ENCODE measurements around the gene RUNX1. TPM values are rescaled to one million over a fixed set of nuclear protein-coding genes. Genes with fewer than 3 reads are reported as not detected.

RUNX1 gene
- polyA plus RNA-seq, 1 of the 3 experiments (the other 2 are of a cell fraction) = 17.1 TPM

GRCh38 chr21:35079181-35079580 lies 30.1 kb upstream of the RUNX1 start (continued):
- TF ChIP-seq ZBTB33 (IDR thresholded peaks at IDR 0.05; ENCODE audit: borderline replicate concordance, low read depth) = no peak
- TF ChIP-seq NFIC (IDR thresholded peaks at IDR 0.05; ENCODE audit: borderline replicate concordance) = no peak
- no peak for TF ChIP-seq FOSL2 (IDR thresholded peaks at IDR 0.05; ENCODE audit: borderline replicate concordance, low read depth)
- no peak for TF ChIP-seq GATA2 (CRISPR knock-in tag; IDR thresholded peaks at IDR 0.05)
- TF ChIP-seq RAD21 (IDR thresholded peaks at IDR 0.05; ENCODE audit: low read length) = no peak

- Histone ChIP-seq H3K27ac (ENCODE audit: low read depth in 2 of 2, low read length in 1 of 2) (no peak overlapping the region), H2AFZ (ENCODE audit: low read depth) (no peak overlapping the region), H3K9me3 (no peaks in the 10 kb centered on the region), H3K9me2 (no peaks in the 10 kb centered on the region), H3K79me2 (ENCODE audit: insufficient read depth) (no peaks in the 10 kb centered on the region), H3K36me3 (replicated peaks in 1 of 2; ENCODE audit: control insufficient read depth in 1 of 2, insufficient read depth in 2 of 2, low read length in 1 of 2) (no peaks in the 10 kb centered on the region), H3K9ac (no peak overlapping the region), H3K4me3 (ENCODE audit: low read depth in 2 of 2, low read length in 1 of 2) (no peak overlapping the region), H3K4me2 (no peak overlapping the region), H3K27me3 (ENCODE audit: insufficient read depth) (no peaks in the 10 kb centered on the region), H3F3A (replicated peaks; ENCODE audit: insufficient read depth) (peaks cover 3% of the 10 kb centered on the region), H3K4me1 (ENCODE audit: control insufficient read depth in 1 of 2, insufficient read depth in 2 of 2, low read depth in 1 of 2, low read length in 1 of 2) (peaks cover 0 to 2% of the 10 kb centered on the region in 2 experiments; a peak in 1 of 4 replicates), H4K20me1 (ENCODE audit: insufficient read depth) (no peaks in the 10 kb centered on the region)
- ChIA-PET CTCF (no interaction called here), POLR2A (no interaction called here)
- 75% methylated on average over 4 of the region's 4 CpGs for WGBS (ENCODE audit: low lambda C conversion rate)
- no peak for TF ChIP-seq USF2 (IDR thresholded peaks at IDR 0.05; ENCODE audit: borderline replicate concordance, low read depth, low read length)
- no peak for TF ChIP-seq NFIC (IDR thresholded peaks at IDR 0.05; ENCODE audit: borderline replicate concordance)
- TF ChIP-seq SMC3 (IDR thresholded peaks at IDR 0.05; ENCODE audit: low read depth, low read length) = no peak
- TF ChIP-seq ZBTB33 (IDR thresholded peaks at IDR 0.05; ENCODE audit: borderline replicate concordance, low read depth) = no peak
- no peak for TF ChIP-seq RAD21 (IDR thresholded peaks at IDR 0.05; ENCODE audit: low read length)
- TF ChIP-seq ELF1 (IDR thresholded peaks at IDR 0.05) = no peak
- no peak for TF ChIP-seq REST (IDR thresholded peaks at IDR 0.05; ENCODE audit: low read depth, low read length)
- TF ChIP-seq RXRA (IDR thresholded peaks at IDR 0.05; ENCODE audit: borderline replicate concordance, low read depth) = no peak
- TF ChIP-seq USF1 (IDR thresholded peaks at IDR 0.05; ENCODE audit: borderline replicate concordance, low read depth) = no peak
- no peak for TF ChIP-seq NRF1 (IDR thresholded peaks at IDR 0.05; ENCODE audit: low read depth, low read length)
- no peak for TF ChIP-seq GABPA (IDR thresholded peaks at IDR 0.05; ENCODE audit: low read depth)
- no peak for TF ChIP-seq PBX3 (IDR thresholded peaks at IDR 0.05)
- TF ChIP-seq TEAD4 (IDR thresholded peaks at IDR 0.05; ENCODE audit: borderline replicate concordance, insufficient read depth) = no peak
- TF ChIP-seq EZH2phosphoT487 (IDR thresholded peaks at IDR 0.05; ENCODE audit: borderline replicate concordance, low read depth) = no peak
- no peak for TF ChIP-seq GATA2 (CRISPR knock-in tag; IDR thresholded peaks at IDR 0.05)
- TF ChIP-seq JUND (IDR thresholded peaks at IDR 0.05) = no peak
- TF ChIP-seq IRF3 (IDR thresholded peaks at IDR 0.05; ENCODE audit: low read depth, low read length) = no peak
- DNase-seq = no peak
These were observed 28.9 kb upstream of the RUNX1 start for GRCh38 chr21:35077975-35078374.
